Astrocyte (in vitro differentiated cells and primary cell): Measurements from ENCODE around the gene CIB4. TPM values are rescaled to one million over a fixed set of nuclear protein-coding genes. Genes with fewer than 3 reads are reported as not detected.

Experiments
- DNase-seq: peaks from one replicate; pipeline ENCODE4 v3.0.0-alpha.2; 2010; ENCODE audit warnings: low read depth
- FAIRE-seq: peaks from 2 replicates; lab custom pipeline; 2011; peaks lifted over from hg19 to GRCh38; lab: Jason Lieb, UNC
- H2AFZ ChIP-seq: 2 replicates; pipeline ENCODE4 v1.6.0; 2012; ENCODE audit warnings: low read depth, low read length, inconsistent platforms
- H3K27ac ChIP-seq: 2 replicates; pipeline ENCODE4 v1.5.1; 2011; ENCODE audit warnings: low read depth, low read length, inconsistent platforms
- H3K27me3 ChIP-seq: 2 replicates; pipeline ENCODE4 v1.6.0; 2011; ENCODE audit warnings: low read length, inconsistent platforms; ENCODE audit not compliant: insufficient read depth
- H3K36me3 ChIP-seq: 2 replicates; pipeline ENCODE4 v1.5.1; 2011; ENCODE audit warnings: low read length, inconsistent platforms; ENCODE audit not compliant: insufficient read depth
- H3K4me1 ChIP-seq: 2 replicates; pipeline ENCODE4 v1.5.1; 2011; ENCODE audit warnings: low read length, inconsistent platforms; ENCODE audit not compliant: insufficient read depth
- H3K4me2 ChIP-seq: 2 replicates; pipeline ENCODE4 v1.6.0; 2012; ENCODE audit warnings: low read length, inconsistent platforms
- H3K4me3 ChIP-seq: 2 replicates; pipeline ENCODE4 v1.5.1; 2011; ENCODE audit warnings: low read depth, mild to moderate bottlenecking, low read length, inconsistent platforms; ENCODE audit not compliant: insufficient read depth
- H3K79me2 ChIP-seq: 2 replicates; pipeline ENCODE4 v1.6.0; 2012; ENCODE audit warnings: mild to moderate bottlenecking, low read length, inconsistent platforms; ENCODE audit not compliant: insufficient read depth
- H3K9ac ChIP-seq: 2 replicates; pipeline ENCODE4 v1.6.0; 2012; ENCODE audit warnings: mild to moderate bottlenecking, low read length, inconsistent platforms
- H3K9me3 ChIP-seq: 2 replicates; pipeline ENCODE4 v1.5.1; 2012; ENCODE audit warnings: low read depth, mild to moderate bottlenecking, low read length, inconsistent platforms; ENCODE audit not compliant: insufficient read depth
- H4K20me1 ChIP-seq: 2 replicates; pipeline ENCODE4 v1.6.0; 2012; ENCODE audit warnings: low read length, inconsistent platforms; ENCODE audit not compliant: insufficient read depth
- H3K27ac Mint-ChIP-seq: one replicate; pipeline ENCODE4 v1.8.0; 2021; ENCODE audit warnings: mild to moderate bottlenecking, mixed read lengths; ENCODE audit not compliant: unreplicated experiment
- H3K27me3 Mint-ChIP-seq: one replicate; pipeline ENCODE4 v1.8.0; 2021; ENCODE audit warnings: low read depth, mixed read lengths; ENCODE audit not compliant: unreplicated experiment
- H3K36me3 Mint-ChIP-seq: one replicate; pipeline ENCODE4 v1.8.0; 2021; ENCODE audit warnings: low read depth, mixed read lengths; ENCODE audit not compliant: unreplicated experiment
- H3K4me1 Mint-ChIP-seq: one replicate; pipeline ENCODE4 v1.8.0; 2021; ENCODE audit warnings: low read depth, mixed read lengths; ENCODE audit not compliant: unreplicated experiment
- H3K4me3 Mint-ChIP-seq: one replicate; pipeline ENCODE4 v1.8.0; 2021; ENCODE audit warnings: mild to moderate bottlenecking, moderate library complexity, mixed read lengths; ENCODE audit not compliant: unreplicated experiment
- H3K9me3 Mint-ChIP-seq: one replicate; pipeline ENCODE4 v1.8.0; 2021; ENCODE audit warnings: mild to moderate bottlenecking, mixed read lengths; ENCODE audit not compliant: unreplicated experiment
- CTCF ChIP-seq: IDR thresholded peaks from 2 replicates; pipeline ENCODE4 v1.5.1; 2011; ENCODE audit warnings: low read depth, mild to moderate bottlenecking, inconsistent platforms, low read length, moderate library complexity; ENCODE audit not compliant: insufficient read depth
- EZH2 ChIP-seq: IDR thresholded peaks from 2 replicates; pipeline ENCODE4 v1.6.1; 2012; ENCODE audit warnings: mild to moderate bottlenecking, low read length, inconsistent platforms; ENCODE audit not compliant: insufficient read depth
- total RNA-seq: library from RNA; stranded (reverse); gene quantifications from 2 replicates; pipeline ENCODE4 v1.2.1, GENCODE V29; 2021

CIB4 gene
- total RNA-seq, 1 donor from 2014 or later = not detected

GRCh38 chr2:26585966-26586365, 55.2 kb downstream of the CIB4 start:
- Histone ChIP-seq H3K79me2 (no peaks in the 10 kb centered on the region), H2AFZ (no peak overlapping the region), H3K9me3 (no peaks in the 10 kb centered on the region), H3K27me3 (peaks cover 55% of the 10 kb centered on the region), H3K9ac (no peak overlapping the region), H3K4me1 (no peaks in the 10 kb centered on the region), H3K4me3 (no peak overlapping the region), H4K20me1 (no peaks in the 10 kb centered on the region), H3K4me2 (no peak overlapping the region), H3K36me3 (no peaks in the 10 kb centered on the region), H3K27ac (no peak overlapping the region)
- H3K27me3 Mint-ChIP-seq = peaks cover 74% of the 10 kb centered on the region
- no peak overlapping the region for H3K4me3 Mint-ChIP-seq
- FAIRE-seq = no peak
- H3K36me3 Mint-ChIP-seq = no peaks in the 10 kb centered on the region
- H3K4me1 Mint-ChIP-seq = no peaks in the 10 kb centered on the region
- no peak for TF ChIP-seq EZH2
- no peak for TF ChIP-seq CTCF
- H3K27ac Mint-ChIP-seq = no peak overlapping the region
- no peak for DNase-seq
- no peaks in the 10 kb centered on the region for H3K9me3 Mint-ChIP-seq

DNA sequence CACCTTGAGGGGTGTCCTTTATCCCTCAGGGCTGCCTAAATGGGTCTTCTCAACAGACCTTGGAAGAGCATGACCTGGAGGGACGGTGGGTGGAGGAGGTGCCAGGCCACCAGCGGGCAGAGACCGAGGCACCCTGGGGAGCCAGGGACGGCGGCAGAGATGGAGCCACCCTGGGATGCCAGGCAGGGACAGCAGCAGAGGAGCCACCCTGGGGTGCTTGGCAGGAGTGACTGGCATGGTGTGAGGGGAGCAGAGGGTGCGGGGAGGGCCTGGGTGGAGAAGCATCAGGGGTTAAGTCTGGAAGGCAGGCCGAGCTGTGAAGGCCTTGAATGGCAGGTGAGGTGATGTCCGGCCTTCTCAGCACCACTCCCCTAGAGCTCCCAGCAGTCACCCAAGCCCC, 56.1 kb downstream of the CIB4 start:
- H3K36me3 ChIP-seq = no peaks in the 10 kb centered on the region
- peaks cover 53% of the 10 kb centered on the region for H3K27me3 ChIP-seq
- H3K79me2 ChIP-seq = no peaks in the 10 kb centered on the region
- FAIRE-seq (no peak), DNase-seq (no peak)
- Mint-ChIP-seq H3K4me1 (no peaks in the 10 kb centered on the region), H3K9me3 (no peaks in the 10 kb centered on the region), H3K36me3 (no peaks in the 10 kb centered on the region), H3K4me3 (no peak overlapping the region), H3K27me3 (peaks cover 71% of the 10 kb centered on the region), H3K27ac (no peak overlapping the region)
- no peak overlapping the region for H2AFZ ChIP-seq
- no peaks in the 10 kb centered on the region for H4K20me1 ChIP-seq
- H3K4me3 ChIP-seq = no peak overlapping the region
- no peak for TF ChIP-seq CTCF
- no peak for TF ChIP-seq EZH2
- no peaks in the 10 kb centered on the region for H3K9me3 ChIP-seq
- no peak overlapping the region for H3K4me2 ChIP-seq
- no peak overlapping the region for H3K27ac ChIP-seq
- no peaks in the 10 kb centered on the region for H3K4me1 ChIP-seq
- no peak overlapping the region for H3K9ac ChIP-seq

DNA sequence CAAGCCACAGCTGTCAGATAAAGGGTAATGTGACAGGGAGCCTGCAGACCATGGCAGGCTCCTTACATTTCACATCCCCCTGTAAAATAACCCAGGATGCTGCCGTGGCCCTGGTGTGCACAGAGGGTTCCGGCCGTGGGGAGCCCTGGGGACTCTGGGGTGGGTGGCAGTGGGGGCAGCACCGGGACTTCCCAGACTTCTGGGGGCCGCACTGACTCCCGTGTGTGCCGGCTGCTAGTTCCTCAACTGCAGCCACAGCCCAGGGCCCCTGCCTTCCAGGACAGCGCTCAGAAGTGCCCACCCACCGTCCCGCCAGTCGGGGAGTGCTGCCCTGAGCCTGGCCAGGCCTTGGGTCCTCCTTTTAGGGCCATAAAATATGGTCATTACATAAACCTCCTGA, 56.5 kb downstream of the CIB4 start:
- H2AFZ ChIP-seq = no peak overlapping the region
- H3K79me2 ChIP-seq = no peaks in the 10 kb centered on the region
- no peaks in the 10 kb centered on the region for H3K4me1 Mint-ChIP-seq
- no peaks in the 10 kb centered on the region for H3K36me3 ChIP-seq
- no peak overlapping the region for H3K4me2 ChIP-seq
- FAIRE-seq (no peak), DNase-seq (no peak)
- no peak overlapping the region for H3K27ac Mint-ChIP-seq
- H4K20me1 ChIP-seq = no peaks in the 10 kb centered on the region
- no peaks in the 10 kb centered on the region for H3K36me3 Mint-ChIP-seq
- H3K27ac ChIP-seq = no peak overlapping the region
- peaks cover 53% of the 10 kb centered on the region for H3K27me3 ChIP-seq
- H3K9me3 ChIP-seq = no peaks in the 10 kb centered on the region
- no peak for TF ChIP-seq CTCF
- H3K4me3 ChIP-seq = no peak overlapping the region
- H3K9ac ChIP-seq = no peak overlapping the region
- no peaks in the 10 kb centered on the region for H3K4me1 ChIP-seq
- peaks cover 72% of the 10 kb centered on the region for H3K27me3 Mint-ChIP-seq
- H3K9me3 Mint-ChIP-seq = no peaks in the 10 kb centered on the region
- H3K4me3 Mint-ChIP-seq = no peak overlapping the region
